Measurements from ENCODE around the gene FMR1NB.

Gene FMR1NB, protein sequence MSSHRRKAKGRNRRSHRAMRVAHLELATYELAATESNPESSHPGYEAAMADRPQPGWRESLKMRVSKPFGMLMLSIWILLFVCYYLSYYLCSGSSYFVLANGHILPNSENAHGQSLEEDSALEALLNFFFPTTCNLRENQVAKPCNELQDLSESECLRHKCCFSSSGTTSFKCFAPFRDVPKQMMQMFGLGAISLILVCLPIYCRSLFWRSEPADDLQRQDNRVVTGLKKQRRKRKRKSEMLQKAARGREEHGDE

DNA sequence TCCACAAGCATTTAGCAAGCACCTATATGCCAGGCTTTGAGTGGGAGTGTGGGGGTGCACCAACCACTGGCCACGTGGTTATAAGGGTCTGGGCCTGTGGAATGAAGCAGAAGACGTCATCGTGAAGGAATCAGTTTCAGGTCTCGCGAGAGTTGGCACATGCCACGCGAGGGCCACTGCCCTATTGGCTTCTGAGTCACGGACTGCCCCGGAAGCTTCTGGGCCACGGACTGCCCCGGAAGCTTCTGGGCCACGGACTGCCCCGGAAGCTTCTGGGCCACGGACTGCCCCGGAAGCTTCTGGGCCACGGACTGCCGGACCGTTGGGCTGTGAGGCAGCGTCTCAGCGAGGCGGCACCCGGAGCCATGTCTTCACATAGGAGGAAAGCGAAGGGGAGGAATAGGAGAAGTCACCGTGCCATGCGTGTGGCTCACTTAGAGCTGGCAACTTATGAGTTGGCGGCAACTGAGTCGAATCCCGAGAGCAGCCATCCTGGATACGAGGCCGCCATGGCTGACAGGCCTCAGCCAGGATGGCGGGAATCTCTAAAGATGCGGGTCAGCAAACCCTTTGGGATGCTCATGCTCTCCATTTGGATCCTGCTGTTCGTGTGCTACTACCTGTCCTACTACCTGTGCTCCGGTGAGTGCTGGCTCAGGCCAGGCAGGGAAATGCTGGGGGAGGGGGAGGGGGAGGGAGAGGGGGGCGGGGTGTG lies at the start of gene FMR1NB:
TSS of gene FMR1NB (plus strand) at position 300 of the 715 bp plus-strand sequence. CDS start at position 366, 66 bp downstream.
- DNase-seq: no peak

DNA sequence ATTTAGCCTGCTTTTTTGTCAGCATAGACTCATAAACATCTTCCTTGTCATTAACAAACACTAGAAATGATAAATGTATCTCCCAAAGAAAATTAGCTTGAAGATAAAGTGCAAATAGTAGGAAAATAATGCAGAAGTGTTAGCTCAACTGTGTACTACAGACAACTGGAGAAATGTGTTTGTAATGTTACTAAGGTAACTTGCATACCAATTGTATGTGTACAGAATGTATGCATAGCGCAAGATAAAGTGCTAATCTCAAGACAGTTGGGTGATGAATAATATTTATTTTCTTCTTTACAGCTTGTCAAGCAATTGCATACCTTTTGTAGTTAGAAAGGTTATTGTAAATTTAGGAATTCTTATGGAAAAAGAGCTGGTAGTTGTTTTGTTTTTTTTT lies 47.3 kb upstream of the FMR1NB start:
- DNase-seq: no peak

DNA sequence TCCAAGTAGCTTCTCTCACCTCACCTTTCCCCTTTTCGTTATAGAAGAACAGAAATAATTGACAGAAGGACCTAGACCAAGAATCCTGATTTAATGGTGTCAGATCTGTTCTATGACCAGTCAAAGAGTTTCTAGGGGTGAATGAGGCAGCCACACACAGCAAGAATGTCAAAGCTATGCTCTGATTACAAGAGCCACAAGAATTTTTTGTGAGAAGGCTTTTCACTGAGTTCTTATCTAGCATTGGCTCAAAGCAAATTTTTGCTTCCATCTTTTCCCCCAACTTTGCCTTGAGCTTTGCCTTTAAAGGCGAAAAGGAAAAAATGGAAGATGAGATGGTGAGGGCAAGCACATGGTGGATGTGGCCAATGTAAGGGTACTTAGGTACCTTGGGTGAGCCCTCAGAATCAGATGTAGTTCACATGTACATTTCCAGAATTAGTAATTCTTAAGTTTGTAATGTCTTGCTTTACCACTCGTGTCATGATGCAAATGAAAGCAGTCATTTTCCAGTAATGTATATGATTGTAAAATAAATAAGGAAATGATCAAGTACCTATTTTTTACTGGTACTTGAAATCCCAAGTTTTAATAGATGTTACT lies 45.9 kb upstream of the FMR1NB start:
- no peak for DNase-seq

DNA sequence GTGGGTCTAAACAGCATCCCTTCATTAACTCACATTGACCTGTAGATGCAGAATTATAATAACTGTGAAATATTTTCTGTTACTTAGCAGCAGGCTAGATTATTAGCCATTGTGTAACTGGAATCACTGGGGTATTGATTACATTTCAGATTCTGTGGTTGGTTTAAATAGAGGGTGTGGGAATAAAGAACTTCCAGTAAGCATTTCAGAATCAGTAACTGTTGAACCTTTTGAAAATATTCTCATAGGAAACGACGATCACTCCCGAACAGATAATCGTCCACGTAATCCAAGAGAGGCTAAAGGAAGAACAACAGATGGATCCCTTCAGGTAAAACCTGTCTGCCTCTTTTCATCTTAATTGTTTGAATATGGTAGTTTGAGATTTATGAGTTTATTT lies 35.9 kb upstream of the FMR1NB start:
- DNase-seq: no peak

DNA sequence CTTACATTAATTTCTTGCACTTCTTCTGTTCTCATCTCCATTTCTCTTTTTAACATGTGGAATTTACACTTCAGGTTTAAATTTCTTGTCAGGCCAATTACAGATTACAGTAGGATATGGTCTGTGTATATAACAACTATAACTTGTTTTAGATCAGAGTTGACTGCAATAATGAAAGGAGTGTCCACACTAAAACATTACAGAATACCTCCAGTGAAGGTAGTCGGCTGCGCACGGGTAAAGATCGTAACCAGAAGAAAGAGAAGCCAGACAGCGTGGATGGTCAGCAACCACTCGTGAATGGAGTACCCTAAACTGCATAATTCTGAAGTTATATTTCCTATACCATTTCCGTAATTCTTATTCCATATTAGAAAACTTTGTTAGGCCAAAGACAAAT lies 32.6 kb upstream of the FMR1NB start:
- no peak for DNase-seq

DNA sequence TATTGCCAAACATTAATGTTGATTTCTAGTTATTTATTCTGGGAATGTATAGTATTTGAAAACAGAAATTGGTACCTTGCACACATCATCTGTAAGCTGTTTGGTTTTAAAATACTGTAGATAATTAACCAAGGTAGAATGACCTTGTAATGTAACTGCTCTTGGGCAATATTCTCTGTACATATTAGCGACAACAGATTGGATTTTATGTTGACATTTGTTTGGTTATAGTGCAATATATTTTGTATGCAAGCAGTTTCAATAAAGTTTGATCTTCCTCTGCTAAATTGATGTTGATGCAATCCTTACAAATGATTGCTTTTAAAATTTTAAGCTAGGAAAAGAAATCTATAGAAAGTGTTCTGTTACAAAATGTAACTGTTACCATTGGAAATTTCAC lies 30.8 kb upstream of the FMR1NB start:
- DNase-seq: no peak

DNA sequence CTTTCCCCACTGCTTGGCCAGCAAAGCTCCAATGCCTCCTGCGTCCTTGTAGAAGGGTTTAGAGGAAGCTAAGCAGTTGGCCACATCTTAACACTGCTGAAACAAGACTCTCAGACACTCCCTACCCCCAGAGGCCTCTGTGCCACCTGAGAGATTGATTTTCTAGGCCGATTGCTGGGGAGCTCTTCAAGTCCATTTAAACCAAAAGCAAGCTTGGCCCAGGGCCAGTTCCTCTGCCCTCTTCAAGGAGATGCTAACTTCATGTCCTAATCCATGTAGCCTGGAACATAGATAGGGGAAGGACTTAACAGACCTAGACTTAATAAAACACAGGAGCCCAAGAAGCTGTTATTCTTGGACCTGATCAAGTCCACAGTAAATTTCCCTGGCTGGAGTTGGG lies 27.2 kb upstream of the FMR1NB start:
- DNase-seq: no peak

DNA sequence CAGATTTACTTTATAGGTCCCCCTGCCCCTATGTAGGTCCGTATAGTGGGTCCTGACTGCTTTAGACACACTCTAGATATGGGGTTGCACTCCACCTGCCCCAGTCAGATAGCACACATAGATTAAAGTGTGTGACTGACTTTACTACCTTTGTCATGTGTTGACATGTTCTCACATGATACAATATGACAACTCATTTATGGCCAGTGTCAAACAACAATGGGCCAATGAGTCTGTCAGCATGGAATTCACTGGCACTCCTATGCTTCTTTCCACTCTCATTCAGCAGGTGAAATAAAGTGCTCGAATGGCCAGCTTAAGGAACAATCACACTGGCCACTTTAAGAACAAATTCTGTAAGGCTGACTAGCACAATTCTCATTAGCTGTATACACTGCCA lies 23.8 kb upstream of the FMR1NB start:
- DNase-seq: no peak

DNA sequence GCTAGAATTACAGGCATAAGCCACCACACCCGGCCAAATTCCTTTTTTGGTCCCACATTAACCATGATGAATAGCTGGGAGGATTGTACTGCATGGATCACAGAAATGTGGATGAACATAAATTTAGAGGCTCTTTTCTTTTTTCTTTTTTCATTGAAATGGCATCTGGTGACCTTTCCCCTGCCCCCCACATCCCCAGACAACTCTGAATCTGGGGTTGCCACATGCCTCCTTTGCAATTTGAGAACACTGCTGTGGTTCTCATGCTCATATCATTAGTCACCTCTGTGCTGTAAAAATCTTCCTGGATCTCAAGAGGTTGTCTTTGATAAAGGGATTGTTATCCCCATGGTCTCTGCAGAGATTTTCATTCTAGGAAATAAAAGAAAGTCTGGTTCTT lies 22.8 kb upstream of the FMR1NB start:
- no peak for DNase-seq

DNA sequence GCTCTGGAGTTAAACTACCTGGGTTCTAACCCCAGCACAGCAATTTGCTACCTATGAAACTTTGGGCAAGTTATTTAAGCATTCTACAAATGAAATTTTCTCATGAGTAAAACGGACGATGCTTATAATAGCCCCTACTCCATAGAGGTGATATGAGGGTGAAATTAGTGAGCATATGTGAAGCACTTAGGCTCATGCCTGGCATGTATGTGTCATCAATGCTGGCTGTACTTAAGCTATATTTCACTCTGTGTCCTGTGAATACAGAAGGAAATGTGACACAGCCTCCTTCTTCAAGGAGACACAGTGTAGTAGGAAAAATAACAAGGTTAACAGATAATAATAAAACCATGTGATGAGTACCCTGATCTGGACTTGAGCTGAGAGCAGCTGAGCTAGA lies 20.4 kb upstream of the FMR1NB start:
- no peak for DNase-seq

DNA sequence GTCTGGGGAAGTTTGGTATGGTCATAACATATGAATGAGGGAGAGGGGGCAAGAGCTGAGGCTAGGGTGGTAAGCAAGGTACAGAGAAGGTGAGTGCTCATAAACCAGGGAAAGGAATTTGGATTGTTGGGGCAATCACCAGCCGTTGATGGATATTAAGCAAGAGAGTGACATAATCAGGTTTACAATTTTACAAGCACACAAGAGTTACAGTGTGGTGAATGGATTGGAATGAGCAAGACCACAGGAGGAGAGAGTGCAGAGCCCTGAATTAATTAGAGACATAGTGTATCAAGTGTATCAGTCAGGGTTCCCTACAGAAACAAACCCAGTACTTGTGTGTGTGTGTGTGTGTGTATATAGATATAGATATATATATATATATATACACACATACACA lies 18.7 kb upstream of the FMR1NB start:
- no peak for DNase-seq

DNA sequence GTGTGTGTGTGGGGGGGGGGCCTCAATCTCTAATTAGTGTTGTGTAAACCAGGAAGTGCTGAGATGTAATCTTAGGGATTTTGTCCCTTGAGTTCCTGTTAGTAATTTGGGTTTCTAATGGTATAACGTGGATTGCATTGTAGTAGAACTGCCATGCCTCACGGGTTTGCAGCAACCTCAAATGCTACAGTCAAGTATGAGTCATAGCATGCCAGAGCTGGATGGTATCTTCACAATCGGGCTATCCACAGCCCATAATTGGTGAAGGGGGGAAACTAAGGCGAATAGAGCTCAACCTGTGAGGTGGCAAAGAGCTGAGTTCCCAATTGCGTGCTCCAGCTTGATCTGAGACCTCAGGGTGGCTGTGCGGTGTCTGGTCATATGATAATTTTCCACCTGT lies 2.2 kb upstream of the FMR1NB start:
- DNase-seq: no peak

DNA sequence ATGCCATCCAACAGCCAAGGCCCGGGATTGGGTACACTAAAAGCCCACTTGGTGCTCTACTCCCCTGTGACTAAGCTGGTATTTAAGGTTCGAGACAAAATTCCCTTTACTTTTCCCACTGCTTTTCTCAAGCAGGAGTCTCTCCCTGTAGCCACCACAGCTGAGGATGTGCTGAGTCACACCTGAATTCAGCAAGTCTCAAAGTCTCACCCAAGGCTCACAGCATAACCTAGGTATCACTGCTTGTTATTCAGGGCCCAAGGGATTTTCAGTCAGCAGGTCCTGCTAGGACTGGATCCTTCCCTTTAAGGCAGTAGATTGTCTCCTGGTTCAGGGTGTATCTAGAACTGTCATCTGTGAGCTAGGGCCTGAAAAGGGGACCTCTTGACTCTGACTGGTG lies 39.2 kb downstream of the FMR1NB start:
- DNase-seq: no peak

DNA sequence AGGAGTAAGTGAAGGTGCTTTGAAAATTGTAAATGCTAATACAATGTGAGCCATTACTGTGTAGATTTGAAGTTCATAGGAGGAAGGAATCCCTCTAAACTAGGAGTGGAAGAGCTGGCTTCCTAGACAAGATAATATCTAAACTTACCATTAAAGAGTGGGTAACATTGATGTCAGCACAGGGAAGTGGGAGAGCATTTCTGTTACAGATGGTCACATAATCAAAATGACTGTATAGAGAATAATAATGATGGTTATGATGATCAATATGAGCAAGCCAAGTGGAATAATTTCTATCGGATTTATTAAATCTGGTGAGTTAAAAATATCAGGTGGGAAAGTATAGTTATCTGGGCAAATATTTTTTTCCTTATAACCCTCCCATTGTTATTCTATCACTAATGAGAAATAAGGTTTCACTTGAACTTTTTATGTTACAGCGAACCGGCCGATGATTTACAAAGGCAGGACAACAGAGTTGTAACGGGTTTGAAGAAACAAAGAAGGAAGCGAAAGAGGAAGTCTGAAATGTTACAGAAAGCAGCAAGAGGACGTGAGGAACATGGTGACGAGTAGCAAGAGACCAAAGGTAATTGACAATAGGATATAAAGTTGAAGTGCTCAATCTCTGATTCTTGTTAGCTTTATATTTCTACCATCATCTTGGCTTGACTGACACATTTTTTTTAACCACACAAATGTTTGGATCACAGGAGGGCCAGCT lies 43.5 kb downstream of the FMR1NB start:
- DNase-seq: peak; percentile 67

DNA sequence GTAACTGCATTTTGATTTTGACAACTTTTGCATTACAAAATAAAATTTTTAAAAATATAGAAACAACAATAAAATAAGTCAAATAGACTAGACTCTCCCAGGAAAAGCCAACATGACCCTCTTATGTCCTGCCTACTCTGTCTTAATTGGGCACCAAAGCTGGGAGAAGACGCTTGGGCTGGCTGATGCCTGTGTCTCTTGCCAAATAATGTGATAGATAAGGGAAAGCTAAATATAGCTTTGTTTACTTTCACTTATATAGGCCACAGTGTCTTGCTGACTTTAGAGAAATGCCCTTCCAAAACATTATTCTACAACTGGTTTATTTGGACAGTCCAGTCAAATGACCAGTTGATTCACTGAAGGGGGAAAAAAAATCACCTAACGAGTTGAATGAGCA lies 54.2 kb downstream of the FMR1NB start:
- DNase-seq: no peak

DNA sequence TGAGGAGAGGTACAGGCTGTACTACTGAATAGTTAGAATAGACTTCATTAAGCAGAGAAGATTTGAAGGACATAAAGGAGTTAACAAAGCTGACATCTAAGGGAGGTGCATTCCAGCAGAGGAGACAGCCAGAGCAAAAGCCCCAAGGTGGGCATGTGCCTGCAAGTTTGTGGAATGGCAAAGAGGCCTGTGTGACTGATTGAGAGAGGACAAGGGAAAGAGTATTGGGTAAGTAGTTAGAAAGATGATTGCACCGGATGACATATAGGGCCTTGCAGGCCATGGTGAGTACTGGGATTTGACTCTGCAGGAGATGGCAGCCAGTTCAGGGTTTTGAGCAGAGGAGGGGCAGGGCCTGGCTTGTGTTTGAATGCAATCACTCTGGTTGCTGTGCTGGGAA lies 55.9 kb downstream of the FMR1NB start:
- DNase-seq: no peak

DNA sequence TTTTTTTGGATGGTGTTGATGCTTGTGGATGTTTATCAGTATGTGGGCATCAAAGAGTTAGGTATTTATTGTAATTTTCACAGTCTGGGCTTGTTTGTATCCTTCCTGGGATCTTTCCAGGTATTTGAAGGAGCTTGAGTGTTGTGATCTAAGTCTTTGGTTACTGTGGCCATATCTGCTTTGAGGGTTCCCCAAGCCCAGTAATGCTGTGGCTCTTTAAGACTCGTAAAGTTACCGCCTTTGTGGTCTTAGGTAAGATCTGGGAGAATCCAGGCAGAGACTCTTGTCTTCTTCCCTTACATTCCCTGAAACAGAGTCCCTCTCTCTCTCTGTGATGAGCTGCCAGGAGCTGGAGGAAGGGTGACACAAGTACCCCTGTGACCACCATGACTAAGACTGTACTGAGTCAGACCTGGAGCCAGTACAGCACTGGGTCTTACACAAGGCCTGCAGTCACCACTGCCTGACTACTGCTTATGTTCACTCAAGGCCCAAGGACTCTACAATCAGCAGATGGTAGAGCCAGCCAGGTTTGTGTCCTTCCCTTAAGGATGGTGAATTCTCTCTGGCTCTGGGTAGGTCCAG lies 62.2 kb downstream of the FMR1NB start:
- peak; percentile 68 for DNase-seq

DNA sequence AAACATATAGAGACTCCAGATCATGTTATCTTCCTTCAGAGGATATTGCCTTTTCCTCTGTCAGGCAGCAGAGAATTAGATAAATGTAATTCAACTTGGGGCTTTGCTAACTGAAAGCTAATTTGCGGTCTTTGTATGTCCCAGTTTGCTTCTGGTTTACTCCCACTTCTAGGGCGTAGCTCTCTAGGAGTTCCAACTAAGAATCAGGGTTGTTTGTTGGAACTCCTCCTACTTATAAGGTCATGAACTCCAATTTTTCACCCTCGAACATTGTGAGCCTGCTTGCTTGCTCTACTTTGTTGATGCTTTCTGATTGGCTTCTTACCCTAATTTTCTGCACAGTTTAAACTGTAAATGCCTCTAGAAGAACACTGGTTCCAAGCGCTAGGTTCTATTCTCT lies 66.1 kb downstream of the FMR1NB start:
- no peak for DNase-seq

DNA sequence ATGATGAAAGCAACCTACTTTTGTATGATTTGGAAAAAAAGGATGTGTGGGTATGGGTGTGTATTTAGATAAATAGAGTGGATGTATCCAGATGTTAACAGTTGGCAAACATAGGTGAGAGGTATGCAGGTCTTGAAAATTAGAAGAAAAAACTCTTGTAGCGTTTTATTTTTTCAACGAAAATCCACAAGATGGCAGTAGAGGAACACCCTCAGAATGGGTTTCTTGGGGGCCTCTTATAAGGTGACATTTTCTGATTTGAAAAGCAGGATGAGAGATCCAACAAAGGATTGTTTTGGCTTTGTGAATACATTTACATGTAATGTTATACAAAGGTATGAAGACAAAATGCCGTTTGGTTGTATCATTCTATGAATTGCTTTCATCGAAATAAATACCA lies 68.3 kb downstream of the FMR1NB start:
- DNase-seq: peak; percentile 37

DNA sequence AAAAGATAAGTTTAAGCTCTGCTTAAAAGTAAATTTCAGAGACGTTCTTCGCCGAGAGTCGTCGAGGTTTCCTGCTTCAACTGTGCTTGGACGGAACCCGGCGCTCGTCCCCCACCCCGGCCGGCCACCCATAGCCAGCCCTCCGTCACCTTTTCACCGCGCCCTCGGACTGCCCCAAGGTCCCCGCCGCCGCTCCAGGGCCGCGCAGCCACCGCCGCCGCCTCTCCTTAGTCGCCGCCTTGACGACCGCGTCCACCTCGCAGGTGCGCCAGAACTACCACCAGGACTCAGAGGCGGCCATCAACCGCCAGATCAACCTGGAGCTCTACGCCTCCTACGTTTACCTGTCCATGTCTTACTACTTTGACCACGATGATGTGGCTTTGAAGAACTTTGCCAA lies 70.8 kb downstream of the FMR1NB start:
- DNase-seq: no peak

DNA sequence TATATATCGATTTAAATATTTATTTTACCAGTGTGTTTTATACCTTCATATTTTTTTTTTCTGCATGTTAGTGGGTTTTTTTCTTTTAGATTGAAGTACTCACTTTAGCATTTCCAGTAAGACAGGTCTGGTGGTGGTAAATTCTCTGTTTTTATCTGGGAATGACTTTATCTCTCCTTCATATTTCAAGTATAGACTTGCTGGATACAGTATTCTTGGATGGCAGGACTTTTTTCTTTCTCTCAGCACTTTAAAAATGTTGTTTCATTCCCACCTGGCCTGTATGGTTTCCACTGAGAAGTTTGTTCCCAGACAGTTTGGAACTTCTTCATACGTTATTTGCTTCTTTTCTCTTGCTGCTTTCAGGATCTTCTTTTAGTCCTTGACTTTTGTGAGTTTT lies 86.1 kb downstream of the FMR1NB start:
- no peak for DNase-seq

DNA sequence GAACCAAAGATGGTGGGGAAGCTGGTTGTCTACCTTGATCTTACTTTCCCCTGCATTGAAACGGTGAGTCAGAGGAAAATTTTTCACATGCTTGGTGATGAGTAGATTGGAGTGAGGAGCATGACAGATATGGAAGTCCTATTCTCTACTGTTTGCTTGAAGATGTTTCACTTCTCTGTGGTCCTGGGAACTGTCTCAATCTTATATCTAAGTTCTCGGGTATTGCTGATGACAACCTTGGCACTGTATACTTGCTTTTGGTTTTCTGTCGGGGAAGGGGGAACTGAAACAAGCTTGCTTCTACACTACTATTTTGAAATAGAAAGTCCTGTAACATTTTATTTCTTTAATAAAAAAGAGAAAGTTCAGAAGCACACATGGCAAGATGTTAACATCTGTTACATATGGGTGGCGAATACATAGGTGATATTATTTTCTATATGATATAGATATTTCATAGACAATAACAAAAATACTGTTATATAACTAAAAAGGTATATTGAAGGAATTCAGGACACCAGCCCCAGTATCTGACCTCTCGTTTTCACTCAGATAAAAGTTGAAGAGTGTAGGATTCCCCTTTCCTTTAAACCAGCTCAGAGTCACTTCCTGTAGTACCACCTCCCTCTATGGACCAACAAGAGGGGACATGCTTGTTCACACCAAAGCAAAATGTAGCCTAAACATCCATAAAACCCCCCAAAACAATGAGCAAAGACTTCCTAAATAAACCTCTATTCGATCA lies 88.8 kb downstream of the FMR1NB start:
- peak; percentile 71 for DNase-seq

DNA sequence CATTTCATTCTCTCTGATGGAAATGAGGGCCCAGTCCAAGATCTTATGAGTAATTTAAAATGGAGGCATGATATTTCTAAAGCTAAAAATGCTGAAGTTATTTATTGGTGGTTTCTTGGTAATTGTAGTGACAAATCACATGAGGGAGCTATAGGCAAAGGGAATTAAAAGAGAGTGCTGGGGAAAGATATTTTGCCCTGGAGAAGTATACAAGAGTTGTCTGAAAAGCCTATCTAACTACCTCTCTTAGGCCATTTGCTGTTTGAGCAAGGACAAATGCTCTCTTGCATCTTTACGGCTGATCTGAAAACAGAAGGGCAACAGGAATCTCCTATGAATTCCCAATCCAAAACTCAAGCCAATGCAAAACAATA lies 89.4 kb downstream of the FMR1NB start:
- no peak for DNase-seq

All from suppressor macrophage treated with lipopolysaccharide for 4 hours (primary cell).